Suprapubic skin (tissue), 3 donors: ENCODE results near the gene CLDN6.

ENCODE experiments used
- EP300 ChIP-seq: sonication (generic); formaldehyde crosslinking; IDR thresholded peaks from one replicate; pipeline ENCODE4 v1.6.1; 2017; ENCODE audit warnings: antibody characterized with exemption
- TF ChIP-seq, protein P1 (sequence below), 2 donors: fragments of 200-600 bp in 1 of 2; fragments of 450-650 bp in 1 of 2; sonication (generic) in 1 of 2; IDR thresholded peaks; one replicate each; pipeline ENCODE4 v1.5.1; 2016 to 2019; ENCODE audit warnings: antibody characterized with exemption in 2 of 2, mild to moderate bottlenecking in 1 of 2, moderate library complexity in 1 of 2

DNA sequence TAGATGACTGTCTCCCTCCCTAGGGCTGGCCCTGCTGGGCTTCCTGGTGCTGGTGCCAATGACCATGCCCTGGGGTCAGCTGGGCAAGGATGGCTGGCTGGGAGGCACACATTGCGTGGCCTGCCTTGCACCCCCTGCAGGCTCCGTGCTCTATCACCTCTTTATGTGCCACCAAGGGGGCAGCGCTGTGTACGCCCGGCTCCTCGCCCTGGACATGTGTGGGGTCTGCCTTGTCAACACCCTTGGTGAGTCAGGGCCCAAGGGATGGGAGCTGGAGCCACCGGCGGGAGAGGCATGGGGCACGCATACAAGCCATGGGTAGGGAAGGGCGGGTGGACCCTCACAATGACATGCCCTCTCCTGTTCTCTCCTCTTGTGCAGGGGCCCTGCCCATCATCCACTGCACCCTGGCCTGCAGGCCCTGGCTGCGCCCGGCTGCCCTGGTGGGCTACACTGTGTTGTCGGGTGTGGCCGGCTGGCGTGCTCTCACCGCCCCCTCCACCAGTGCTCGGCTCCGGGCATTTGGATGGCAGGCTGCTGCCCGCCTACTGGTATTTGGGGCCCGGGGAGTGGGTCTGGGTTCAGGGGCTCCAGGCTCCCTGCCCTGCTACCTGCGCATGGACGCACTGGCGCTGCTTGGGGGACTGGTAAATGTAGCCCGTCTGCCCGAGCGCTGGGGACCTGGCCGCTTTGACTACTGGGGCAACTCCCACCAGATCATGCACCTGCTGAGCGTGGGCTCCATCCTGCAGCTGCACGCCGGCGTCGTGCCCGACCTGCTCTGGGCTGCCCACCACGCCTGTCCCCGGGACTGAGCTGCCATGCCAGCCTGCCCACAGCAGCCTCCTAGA is 46.6 kb downstream of the CLDN6 start:
- TF ChIP-seq EP300: no peak
- TF ChIP-seq, protein P1, sequence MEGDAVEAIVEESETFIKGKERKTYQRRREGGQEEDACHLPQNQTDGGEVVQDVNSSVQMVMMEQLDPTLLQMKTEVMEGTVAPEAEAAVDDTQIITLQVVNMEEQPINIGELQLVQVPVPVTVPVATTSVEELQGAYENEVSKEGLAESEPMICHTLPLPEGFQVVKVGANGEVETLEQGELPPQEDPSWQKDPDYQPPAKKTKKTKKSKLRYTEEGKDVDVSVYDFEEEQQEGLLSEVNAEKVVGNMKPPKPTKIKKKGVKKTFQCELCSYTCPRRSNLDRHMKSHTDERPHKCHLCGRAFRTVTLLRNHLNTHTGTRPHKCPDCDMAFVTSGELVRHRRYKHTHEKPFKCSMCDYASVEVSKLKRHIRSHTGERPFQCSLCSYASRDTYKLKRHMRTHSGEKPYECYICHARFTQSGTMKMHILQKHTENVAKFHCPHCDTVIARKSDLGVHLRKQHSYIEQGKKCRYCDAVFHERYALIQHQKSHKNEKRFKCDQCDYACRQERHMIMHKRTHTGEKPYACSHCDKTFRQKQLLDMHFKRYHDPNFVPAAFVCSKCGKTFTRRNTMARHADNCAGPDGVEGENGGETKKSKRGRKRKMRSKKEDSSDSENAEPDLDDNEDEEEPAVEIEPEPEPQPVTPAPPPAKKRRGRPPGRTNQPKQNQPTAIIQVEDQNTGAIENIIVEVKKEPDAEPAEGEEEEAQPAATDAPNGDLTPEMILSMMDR (IDR thresholded peaks at IDR 0.05): no peak
